ENCODE data around the gene ZNF385B. TPM values are rescaled to one million over a fixed set of nuclear protein-coding genes. Genes with fewer than 3 reads are reported as not detected.
"Not testable (repeated sequence)": the region's sequence is repeated elsewhere in the genome, so short reads cannot be mapped to it uniquely, and the experiment has no call there.

Gene ZNF385B
- total RNA-seq, 1 donor from 2014 or later = not detected

DNA sequence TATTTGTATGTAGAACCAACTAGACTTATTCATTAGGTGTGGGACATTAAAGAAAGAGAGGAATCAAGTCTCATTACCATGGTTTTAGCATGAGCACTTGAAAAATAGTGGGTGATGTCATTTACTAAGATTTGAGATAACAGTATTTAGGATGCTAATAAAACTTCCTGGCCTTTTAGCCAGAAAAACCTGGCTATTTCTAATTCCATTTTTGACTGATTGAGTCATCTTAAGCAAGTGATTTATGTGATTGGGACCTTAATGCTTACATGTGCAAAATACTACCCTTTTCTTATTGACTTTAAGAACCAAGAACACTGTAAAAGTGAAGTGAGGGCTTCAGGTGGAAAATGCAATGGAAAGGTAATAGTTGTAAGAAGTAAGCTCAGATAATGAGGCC, 400.0 kb downstream of the ZNF385B start:
- ATAC-seq (ENCODE audit: low read depth) (no peak), DNase-seq (no peak)
- H3K9me3 Mint-ChIP-seq = peaks cover 5% of the 10 kb centered on the region
- intact Hi-C loops (cut with micrococcal nuclease) = loop anchor here (5.0 kb wide), 1 partner anchor 1079 kb away; no protein-coding TSS in a partner anchor
- no peak overlapping the region for H3K27ac Mint-ChIP-seq
- no peak overlapping the region for H3K4me3 Mint-ChIP-seq
- ChIA-PET POLR2A (no interaction called here), CTCF (no interaction called here)
- no peak for TF ChIP-seq CTCF (IDR thresholded peaks at IDR 0.05)
- H3K27me3 Mint-ChIP-seq = peaks cover 3% of the 10 kb centered on the region
- H3K36me3 Mint-ChIP-seq (ENCODE audit: low read depth) = no peaks in the 10 kb centered on the region
- no peaks in the 10 kb centered on the region for H3K4me1 Mint-ChIP-seq

GRCh38 chr2:179460181-179460929, 401.1 kb downstream of the ZNF385B start:
- CTCF ChIA-PET = no interaction called here
- no peak for DNase-seq

DNA sequence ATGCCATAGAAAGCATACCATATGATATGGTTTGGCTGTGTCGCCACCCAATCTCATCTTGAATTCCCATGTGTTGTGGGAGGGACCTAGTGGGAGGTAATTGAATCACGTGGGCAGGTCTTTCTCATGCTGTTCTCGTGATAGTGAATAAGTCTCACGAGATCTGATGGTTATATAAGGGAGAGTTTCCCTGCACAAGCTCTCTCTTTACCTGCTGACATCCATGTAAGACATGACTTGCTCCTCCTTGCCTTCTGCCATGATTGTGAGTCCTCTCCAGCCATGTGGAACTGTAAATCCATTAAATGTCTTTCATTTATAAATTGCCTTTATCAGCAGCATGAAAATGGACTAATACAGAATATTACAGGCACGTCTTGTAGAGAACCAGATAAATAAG, 403.3 kb downstream of the ZNF385B start:
- ATAC-seq (ENCODE audit: low read depth); H3K27ac Mint-ChIP-seq; H3K9me3 Mint-ChIP-seq; H3K27me3 Mint-ChIP-seq; DNase-seq; H3K4me1 Mint-ChIP-seq; H3K36me3 Mint-ChIP-seq (ENCODE audit: low read depth); H3K4me3 Mint-ChIP-seq; CTCF ChIA-PET; intact Hi-C loops (cut with micrococcal nuclease); POLR2A ChIA-PET: not testable (repeated sequence)

More at GRCh38 chr2:179460181-179460929, 401.1 kb downstream of the ZNF385B start:
- ATAC-seq (ENCODE audit: low read depth) = peak; percentile 5
- POLR2A ChIA-PET = no interaction called here
- Mint-ChIP-seq H3K4me1 (no peaks in the 10 kb centered on the region), H3K27me3 (peaks cover 3% of the 10 kb centered on the region), H3K9me3 (peaks cover 5% of the 10 kb centered on the region), H3K36me3 (ENCODE audit: low read depth) (no peaks in the 10 kb centered on the region), H3K4me3 (no peak overlapping the region), H3K27ac (peak overlapping the region; percentile 47)
- intact Hi-C loops (cut with micrococcal nuclease) = loop anchor here (5.0 kb wide), 1 partner anchor 1078 kb away; no protein-coding TSS in a partner anchor
- TF ChIP-seq CTCF (IDR thresholded peaks at IDR 0.05) = no peak

- Mint-ChIP-seq H3K27me3 (peaks cover 2% of the 10 kb centered on the region), H3K27ac (no peak overlapping the region), H3K4me1 (no peaks in the 10 kb centered on the region), H3K9me3 (peaks cover 2% of the 10 kb centered on the region), H3K36me3 (ENCODE audit: low read depth) (no peaks in the 10 kb centered on the region), H3K4me3 (no peak overlapping the region)
- ChIA-PET POLR2A (interaction anchor here (0.6 kb wide), 1 partner anchor 1107 kb away, joined by 3 read pairs; no protein-coding TSS in a partner anchor), CTCF (no interaction called here)
- DNase-seq (no peak), ATAC-seq (ENCODE audit: low read depth) (no peak)
- intact Hi-C loops (cut with micrococcal nuclease) = no loop called here
- no peak for TF ChIP-seq CTCF (IDR thresholded peaks at IDR 0.05)
These were observed 405.6 kb downstream of the ZNF385B start for GRCh38 chr2:179455824-179456223.

- no peaks in the 10 kb centered on the region for H3K36me3 Mint-ChIP-seq (ENCODE audit: low read depth)
- TF ChIP-seq CTCF (IDR thresholded peaks at IDR 0.05) = no peak
- no peaks in the 10 kb centered on the region for H3K4me1 Mint-ChIP-seq
- peaks cover 2% of the 10 kb centered on the region for H3K27me3 Mint-ChIP-seq
- ATAC-seq (ENCODE audit: low read depth) = no peak
- no peak overlapping the region for H3K27ac Mint-ChIP-seq
- ChIA-PET CTCF (no interaction called here), POLR2A (no interaction called here)
- H3K9me3 Mint-ChIP-seq = peaks cover 2% of the 10 kb centered on the region
- no peak overlapping the region for H3K4me3 Mint-ChIP-seq
- DNase-seq = no peak
- intact Hi-C loops (cut with micrococcal nuclease) = no loop called here
These were observed 406.3 kb downstream of the ZNF385B start for GRCh38 chr2:179455172-179455524.
